Daoy (cell line): ENCODE results near the gene DOCK9. TPM values are rescaled to one million over a fixed set of nuclear protein-coding genes. Genes with fewer than 3 reads are reported as not detected.
"Not testable (repeated sequence)": the region's sequence is repeated elsewhere in the genome, so short reads cannot be mapped to it uniquely, and the experiment has no call there.

Experiments used
- DNase-seq: peaks from one replicate; pipeline ENCODE4 v3.0.0-alpha.2; 2015; ENCODE audit warnings: low read depth
- total RNA-seq: library from RNA; depleted of rRNA; stranded (reverse); fragments of >200 nt; shearing (Covaris generic); gene quantifications from 2 replicates; pipeline ENCODE4 v1.2.3, GENCODE V29; 2014

DOCK9 gene
- total RNA-seq, 1 experiment from 2014 or later = 25.0 TPM

GRCh38 chr13:98773921-98774320 lies 203.9 kb downstream of the DOCK9 start:
- DNase-seq = no peak

DNA sequence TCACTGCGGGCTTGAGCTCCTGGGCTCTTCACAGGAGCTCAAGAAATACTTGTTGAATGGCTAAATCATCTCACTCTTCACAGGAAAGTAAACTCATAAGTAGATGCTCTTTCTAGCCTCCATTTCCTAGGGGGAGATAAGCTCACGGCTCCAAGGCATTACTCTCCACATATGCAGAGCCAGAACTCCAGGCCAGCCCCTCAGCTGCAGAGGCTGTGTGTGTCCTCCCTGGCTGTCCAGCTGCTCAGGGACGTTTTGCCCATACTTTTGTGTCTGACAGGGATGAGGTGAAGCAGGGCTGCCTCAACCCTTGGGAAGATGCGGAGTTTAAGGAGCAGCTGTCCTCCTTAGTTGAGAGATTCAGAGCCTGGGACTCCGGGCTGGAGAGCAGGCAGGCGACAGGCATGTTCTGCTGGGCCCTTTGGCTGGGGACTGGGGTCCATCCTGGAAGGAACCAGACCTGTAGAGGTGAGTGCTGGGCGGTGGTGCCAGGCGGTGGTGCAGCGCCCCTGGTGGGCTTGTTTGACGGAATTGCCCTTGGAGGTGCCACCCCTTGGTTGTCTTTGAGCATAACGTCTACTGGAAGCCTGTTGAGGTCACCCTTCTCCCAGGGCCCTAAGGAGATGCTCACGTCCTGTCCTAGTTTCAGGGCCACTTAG lies 204.9 kb downstream of the DOCK9 start:
- no peak for DNase-seq

GRCh38 chr13:98771838-98772611 lies 205.8 kb downstream of the DOCK9 start:
- no peak for DNase-seq

DNA sequence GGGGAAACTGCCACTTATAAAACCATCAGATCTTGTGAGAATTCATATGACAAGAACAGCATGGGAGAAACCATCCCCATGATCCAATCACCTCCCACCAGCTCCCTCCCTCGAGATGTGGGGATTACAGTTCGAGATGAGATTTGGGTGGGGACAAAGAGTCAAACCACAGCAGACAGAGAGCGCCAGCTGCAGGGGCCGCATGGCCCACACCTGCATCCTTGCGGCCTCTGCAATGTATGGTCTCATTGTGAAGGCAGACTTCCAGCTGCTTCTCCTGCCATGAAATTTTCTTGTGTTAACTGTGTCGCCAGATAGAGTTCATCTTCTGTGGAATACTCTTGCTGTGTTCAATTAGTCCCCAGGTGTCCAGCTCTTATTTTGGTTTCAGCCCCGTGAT lies 208.1 kb downstream of the DOCK9 start:
- no peak for DNase-seq

GRCh38 chr13:98768522-98768921 lies 209.3 kb downstream of the DOCK9 start:
- DNase-seq = no peak

DNA sequence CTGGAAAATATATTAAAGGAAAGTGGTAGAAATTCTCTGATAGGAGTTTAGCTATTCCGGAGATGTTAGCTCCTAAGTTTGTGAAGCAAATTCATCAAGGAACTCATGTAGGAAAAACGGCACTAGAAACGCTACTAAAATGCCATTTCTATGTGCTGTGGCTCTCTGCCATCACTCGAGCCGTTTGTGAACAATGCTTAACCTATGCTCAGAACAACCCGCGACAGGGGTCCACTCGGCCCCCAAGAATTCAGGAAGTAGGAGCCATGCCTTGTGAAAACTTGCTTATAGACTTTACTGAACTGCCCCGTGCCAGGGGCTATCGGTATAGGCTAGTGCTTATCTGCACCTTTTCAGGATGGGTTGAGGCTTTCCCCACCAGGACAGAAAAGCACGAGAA lies 211.2 kb downstream of the DOCK9 start:
- DNase-seq = no peak

DNA sequence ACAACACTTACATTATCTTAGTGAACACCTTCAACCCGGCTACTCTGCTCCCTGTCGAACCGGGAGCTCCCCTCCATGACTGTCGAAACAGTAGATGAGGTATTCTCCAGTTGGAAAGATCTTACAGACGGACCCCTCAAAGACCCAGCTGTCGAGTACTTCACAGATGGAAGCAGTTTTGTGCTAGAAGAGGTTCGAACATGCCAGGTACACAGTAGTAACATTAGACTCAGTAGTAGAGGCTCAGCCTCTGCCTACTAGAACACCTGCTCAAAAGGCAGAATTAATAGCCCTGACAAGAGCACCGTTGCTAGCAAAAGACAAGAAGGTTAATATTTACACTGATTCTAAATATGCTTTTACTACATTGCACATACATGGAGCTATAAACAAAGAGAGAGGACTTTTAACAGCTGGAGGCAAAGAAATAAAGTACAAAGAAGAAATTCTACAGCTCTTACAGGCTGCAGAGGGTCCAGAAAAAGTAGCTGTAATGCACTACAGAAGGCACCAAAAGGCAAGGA lies 211.8 kb downstream of the DOCK9 start:
- no peak for DNase-seq

DNA sequence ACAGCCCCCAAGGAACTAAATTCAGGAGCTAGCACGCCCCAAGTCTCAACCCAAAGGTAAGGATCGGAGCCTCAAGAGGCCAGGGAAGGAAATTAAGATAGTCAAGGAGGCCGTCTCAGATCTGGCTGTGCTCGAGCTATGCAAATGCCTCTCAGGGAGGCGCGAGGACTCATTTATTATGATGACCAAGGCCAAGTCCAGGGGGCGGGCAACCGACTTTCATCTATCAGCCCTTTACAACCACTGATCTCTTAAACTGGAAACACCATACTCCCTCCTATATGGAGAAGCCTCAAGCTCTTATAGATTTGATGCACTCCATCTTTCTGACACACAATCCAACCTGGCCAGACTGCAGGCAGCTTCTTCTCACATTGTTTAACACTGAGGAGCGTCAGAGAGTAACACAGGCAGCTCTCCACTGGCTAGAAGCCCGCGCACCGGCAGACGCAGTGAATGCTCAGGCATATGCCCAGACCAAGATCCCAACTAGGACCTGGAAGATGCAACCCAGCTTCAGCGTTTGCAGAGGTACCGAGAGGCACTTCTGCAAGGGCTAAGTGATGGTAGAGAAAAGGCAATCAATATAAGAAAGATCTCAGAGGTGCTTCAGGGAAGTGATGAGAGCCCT lies 215.8 kb downstream of the DOCK9 start:
- no peak for DNase-seq

DNA sequence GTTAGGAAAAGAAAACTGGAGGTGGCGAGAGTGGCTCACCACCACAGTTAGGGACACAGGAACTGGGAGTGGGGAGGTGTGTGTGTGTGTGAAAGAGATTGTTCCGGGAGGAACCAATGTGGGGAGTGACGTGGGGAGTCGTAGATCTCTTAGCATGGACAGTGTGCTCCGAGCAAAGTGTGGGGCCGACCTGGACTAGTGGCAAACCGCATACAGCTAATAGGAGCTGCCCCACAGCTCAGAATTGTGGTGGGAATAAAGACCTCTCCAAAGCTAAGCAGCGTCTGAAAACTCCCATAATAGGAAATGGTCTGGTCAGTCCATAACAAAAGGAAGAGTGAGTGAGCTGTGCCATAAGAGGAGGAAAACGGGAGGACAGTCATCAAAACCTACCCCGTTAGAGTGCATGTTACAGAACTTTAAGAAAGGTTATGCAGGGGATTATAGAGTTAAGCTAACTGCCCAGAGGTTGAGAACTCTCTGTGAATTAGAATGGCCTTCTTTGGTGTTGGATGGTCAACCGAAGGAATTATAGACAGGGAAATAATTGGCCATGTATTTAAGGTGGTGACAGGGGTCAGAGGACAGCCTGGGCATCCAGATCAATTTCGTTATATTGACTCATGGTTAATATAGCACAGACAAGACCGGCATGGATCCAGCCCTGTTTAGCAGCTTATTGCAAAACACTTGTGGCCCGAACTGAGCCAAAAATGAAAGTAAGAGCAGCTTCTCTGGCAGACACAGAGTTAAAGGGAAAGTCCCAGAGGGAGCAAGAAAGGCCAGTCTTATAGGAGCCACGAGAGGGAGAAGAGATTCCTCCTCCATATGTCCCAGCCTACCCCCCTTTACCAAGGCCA lies 216.5 kb downstream of the DOCK9 start:
- DNase-seq = peak; percentile 54

- DNase-seq = no peak
Measured at GRCh38 chr13:98755729-98756128, 222.1 kb downstream of the DOCK9 start.

GRCh38 chr13:98755116-98755515 lies 222.7 kb downstream of the DOCK9 start:
- DNase-seq = no peak

DNA sequence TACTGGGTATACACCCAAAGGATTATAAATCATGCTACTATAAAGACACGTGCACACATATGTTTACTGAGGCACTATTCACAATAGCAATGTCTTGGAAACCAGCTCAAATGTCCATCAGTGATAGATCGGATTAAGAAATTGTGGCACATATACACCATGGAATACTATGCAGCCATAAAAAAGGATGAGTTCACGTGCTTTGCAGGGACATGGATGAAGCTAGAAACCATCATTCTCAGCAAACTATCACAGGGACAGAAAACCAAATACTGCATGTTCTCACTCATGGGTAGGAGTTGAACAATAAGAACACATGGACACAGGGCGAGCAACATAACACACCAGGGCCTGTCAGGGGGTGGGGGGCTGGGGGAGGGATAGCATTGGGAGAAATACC lies 223.4 kb downstream of the DOCK9 start:
- DNase-seq = not testable (repeated sequence)

DNA sequence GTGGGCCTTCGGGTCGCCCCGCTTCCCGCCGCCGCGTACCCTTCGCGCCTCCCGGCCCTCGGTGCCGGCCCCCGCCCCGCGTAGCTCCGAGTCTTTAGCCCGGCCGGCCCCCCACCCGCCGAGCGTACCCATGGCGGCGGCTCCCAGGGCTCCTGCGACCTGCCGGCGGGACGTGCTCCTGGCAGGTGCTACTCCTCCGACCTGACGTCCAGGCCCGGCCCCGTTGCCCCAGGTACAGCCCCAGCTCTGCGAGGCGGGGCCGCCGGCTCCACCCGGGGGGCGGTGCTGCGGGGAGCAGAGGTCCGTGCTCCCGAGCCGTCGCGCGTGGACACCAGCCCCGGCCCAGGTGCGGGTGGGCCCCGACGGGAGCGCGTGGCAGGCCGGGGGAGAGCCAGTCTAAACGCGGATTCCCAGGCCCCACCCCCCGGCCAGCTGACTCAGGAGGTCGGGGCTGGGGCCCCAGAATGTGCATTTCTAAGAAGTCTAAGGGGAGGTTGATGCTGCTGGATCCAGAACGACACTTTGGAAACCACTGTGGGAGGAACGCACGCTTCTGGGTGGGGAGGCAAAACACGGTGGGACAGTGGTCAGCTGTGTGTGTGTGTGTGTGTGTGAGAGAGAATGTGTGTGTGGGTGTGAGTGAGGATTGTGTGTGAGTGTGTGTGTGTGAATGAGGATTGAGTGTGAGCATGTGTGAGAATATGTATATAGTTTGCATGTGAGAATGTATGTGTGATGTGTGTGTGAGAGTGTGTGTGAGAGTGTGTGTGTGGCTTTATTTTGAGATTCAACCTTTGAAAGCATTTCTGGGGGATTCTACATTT lies 225.2 kb downstream of the DOCK9 start, which contains the start of gene SLC15A1:
Gene SLC15A1, minus strand, starts transcription at position 206 of the 824 bp plus-strand sequence. Its CDS starts 74 bp downstream, at position 132.
- DNase-seq = no peak

DNA sequence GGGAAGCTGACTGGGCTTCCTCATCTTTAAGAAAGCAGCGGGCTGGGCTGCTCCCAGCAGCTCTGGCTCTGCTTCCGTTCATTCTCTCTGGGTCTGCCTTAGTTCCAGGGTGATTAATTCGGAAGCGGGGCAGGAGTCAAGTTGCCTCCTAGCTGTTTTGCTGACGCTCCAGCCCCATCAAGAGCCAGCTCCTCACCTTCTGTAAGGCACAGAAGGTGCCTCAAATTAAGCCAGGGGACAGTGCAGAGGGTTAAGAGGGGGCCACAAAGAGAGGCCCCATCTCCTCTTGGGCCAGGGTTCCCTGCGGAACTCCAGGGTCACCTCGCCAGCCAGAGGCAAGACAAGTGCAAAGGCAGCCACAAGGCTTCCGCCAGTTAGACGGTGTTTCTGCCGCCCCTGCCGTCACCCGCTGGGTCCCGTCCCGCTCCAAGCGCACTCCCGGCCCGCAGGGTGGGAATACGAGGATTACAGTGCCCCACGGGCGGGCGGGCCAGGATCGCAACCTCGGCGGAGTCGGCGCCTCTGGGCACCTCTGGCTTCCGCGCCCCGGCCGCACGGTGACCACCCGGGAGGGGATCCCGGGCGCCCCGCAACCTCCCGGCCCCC lies 225.9 kb downstream of the DOCK9 start:
- peak; percentile 24 for DNase-seq

DNA sequence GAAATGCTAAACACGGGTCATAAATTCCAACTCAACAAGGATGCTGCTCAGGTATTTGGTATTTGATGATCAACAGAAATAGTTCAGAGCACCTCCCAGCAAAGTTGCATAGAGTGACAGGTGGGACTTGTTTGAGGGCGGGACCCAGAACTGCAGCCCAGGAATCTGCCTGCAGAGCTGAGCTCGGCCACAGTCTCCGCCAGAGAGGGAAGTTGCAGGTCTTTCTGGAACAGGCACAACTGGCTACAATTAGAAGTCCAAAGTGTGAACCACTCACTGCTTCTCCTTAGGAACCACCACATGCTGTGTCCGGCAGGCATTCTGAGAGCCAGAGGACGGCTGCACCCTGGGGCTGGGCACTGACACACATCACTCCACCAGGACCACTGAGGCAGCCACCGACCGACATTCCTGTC lies 226.5 kb downstream of the DOCK9 start:
- DNase-seq = no peak

DNA sequence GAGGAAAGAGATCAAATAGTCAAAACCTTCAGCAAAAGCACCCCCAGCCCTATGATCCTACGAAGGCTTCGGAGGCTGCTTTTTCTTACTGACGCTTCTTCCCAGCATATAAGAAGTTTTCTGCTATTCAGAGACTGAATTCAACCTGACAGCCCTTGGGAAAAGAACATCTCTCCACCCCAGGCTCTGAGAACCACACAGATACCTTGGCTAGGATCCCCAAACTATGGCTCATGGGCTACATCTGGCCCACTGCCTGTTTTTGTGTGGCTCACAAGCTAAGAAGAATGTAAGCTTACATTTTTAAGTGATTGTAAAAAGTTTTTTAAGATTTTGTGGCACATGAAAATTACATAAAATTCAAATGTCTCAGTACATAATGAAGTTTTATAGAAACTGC lies 228.4 kb downstream of the DOCK9 start:
- no peak for DNase-seq

GRCh38 chr13:98746968-98747367 lies 230.9 kb downstream of the DOCK9 start:
- DNase-seq = no peak
